Measurements from ENCODE around the gene AMN1.

DNA sequence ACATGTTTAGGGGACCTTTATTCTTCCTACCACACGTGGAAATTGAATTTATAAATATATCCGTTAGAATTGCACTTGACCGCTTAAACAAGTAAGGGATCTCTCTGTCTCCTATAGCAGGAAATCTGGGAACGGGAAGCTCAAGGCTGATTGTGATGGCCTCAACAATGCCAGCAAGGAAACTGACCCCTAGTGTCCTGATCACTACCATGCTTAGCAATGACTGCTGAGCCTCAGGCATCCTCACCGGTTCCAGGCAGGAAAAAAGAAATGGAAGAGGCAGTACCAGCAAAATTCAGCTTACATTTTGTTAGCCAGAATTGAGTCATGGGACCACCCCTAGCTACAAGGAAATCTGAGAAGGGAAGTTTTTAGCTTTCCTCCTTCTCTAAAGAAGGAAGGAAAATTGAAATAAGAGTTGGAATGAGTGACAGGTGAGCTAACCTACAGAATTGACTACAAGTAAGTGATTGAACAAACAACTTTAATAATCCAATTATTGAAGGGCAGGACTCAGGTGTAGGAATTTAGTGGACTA, 43.9 kb upstream of the AMN1 start:
- TF ChIP-seq ZBTB8A (tag by site-specific recombination; IDR thresholded peaks at IDR 0.05) = no peak
- TF ChIP-seq, protein P1, sequence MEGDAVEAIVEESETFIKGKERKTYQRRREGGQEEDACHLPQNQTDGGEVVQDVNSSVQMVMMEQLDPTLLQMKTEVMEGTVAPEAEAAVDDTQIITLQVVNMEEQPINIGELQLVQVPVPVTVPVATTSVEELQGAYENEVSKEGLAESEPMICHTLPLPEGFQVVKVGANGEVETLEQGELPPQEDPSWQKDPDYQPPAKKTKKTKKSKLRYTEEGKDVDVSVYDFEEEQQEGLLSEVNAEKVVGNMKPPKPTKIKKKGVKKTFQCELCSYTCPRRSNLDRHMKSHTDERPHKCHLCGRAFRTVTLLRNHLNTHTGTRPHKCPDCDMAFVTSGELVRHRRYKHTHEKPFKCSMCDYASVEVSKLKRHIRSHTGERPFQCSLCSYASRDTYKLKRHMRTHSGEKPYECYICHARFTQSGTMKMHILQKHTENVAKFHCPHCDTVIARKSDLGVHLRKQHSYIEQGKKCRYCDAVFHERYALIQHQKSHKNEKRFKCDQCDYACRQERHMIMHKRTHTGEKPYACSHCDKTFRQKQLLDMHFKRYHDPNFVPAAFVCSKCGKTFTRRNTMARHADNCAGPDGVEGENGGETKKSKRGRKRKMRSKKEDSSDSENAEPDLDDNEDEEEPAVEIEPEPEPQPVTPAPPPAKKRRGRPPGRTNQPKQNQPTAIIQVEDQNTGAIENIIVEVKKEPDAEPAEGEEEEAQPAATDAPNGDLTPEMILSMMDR (tag by site-specific recombination; IDR thresholded peaks at IDR 0.05) = no peak
